ENCODE measurements around the gene MYO3B.

DNA sequence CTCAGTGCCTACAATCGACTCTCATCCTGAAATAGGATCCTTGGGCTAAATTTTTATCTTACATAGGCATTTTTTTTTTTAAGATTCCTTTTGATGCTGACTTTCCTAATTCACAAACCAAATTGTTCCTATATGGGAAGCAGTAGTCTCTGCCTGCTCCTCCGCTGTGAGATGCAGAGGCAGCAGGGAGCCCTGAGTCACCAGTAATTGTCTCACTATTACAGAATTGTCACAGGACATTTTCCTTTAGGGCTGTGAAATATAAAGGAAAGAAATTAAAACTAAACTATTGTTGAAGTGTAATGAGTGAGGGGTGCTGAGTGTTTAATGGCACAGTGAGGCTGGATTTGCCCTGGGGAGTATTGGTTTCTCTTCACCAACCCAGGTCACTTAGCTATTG, 63.8 kb downstream of the MYO3B start:
- TF ChIP-seq, protein P1, sequence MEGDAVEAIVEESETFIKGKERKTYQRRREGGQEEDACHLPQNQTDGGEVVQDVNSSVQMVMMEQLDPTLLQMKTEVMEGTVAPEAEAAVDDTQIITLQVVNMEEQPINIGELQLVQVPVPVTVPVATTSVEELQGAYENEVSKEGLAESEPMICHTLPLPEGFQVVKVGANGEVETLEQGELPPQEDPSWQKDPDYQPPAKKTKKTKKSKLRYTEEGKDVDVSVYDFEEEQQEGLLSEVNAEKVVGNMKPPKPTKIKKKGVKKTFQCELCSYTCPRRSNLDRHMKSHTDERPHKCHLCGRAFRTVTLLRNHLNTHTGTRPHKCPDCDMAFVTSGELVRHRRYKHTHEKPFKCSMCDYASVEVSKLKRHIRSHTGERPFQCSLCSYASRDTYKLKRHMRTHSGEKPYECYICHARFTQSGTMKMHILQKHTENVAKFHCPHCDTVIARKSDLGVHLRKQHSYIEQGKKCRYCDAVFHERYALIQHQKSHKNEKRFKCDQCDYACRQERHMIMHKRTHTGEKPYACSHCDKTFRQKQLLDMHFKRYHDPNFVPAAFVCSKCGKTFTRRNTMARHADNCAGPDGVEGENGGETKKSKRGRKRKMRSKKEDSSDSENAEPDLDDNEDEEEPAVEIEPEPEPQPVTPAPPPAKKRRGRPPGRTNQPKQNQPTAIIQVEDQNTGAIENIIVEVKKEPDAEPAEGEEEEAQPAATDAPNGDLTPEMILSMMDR (IDR thresholded peaks at IDR 0.05): no peak
- TF ChIP-seq POLR2A (IDR thresholded peaks at IDR 0.05): no peak
